GM12801 (cell line): ENCODE results near the gene SPATA16.

Source experiments
- CTCF ChIP-seq: IDR thresholded peaks from one replicate; pipeline ENCODE4 v1.5.1; 2011; ENCODE audit warnings: control low read depth; ENCODE audit not compliant: insufficient read length; ENCODE audit errors: extremely low read depth

SPATA16 gene

GRCh38 chr3:173000553-173000952 is 140.5 kb downstream of the SPATA16 start:
- TF ChIP-seq CTCF, result no peak

- no peak for TF ChIP-seq CTCF
Observed at GRCh38 chr3:172993412-172993811, 147.6 kb downstream of the SPATA16 start.

GRCh38 chr3:172991424-172991996 is 149.5 kb downstream of the SPATA16 start:
- TF ChIP-seq CTCF, result no peak

- no peak for TF ChIP-seq CTCF
Observed at GRCh38 chr3:172989373-172989772, 151.7 kb downstream of the SPATA16 start.

DNA sequence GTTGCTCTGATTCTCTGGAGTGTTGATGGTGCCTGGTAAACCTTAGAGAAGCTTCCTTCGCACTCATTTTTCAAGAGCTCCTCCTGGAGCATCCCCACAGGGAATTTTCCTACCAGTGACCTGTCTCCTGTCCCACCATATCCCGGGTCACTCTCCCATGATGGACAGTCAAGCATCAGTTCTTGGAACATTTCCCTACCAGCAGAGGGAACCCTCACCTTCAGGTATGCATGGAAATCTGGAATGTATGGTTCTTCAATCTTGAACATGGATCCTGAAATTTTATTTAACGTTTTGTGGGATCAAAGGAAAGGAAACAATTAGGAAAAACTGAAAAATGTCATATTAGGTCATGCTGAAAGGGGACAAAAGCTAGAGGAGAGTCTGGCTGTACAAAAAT is 153.8 kb downstream of the SPATA16 start:
- TF ChIP-seq CTCF, result no peak

GRCh38 chr3:172984914-172985313 is 156.1 kb downstream of the SPATA16 start:
- no peak for TF ChIP-seq CTCF

DNA sequence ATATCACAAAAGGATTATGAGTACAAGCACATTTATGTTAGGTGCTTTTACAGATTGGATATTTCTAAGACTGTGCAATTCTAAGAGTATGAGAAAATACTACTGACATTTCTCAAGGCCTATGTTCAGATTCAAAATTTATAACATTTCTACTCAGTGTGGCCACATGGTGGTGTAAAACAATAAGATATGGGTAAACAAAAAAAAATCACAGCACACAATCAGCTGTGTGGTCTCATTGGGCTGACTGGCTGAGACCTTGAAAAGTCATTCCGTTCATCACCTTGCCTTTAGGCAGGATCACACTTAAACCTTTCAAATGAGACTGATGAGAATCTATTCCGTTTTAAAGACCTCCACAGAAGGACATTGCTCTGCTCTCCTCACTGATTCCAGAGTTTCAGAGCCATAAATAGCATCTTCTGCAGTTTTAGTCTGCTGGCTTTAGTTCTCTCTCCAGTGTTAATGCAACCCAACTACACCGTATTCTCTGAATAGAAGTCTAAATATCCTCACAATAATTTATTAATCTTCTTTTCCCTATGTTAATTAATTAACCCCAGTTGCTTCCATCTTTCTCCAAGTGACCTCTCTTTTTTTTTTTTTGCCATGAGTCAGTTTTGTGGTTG is 158.2 kb downstream of the SPATA16 start:
- TF ChIP-seq CTCF, result no peak
